ENCODE data around the gene SLC5A9.

SLC5A9 gene

DNA sequence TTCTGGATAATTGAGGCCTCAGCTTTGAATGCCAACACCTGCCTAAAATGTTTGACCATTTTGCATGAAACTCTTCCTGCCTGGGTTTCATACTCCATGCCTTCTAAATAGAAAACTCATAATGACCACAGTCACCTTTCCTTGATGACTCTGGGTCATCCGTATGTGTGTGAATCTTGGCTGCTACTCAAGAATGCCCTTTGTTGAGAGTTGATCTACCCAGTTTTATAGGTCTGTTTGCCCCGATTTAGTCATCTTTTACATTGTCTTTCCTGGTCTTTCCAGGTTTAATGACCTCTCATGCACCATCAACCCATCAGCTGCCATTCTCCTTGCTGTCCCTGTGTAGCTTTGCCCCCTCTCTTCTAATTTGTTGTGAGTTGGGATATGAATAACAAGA is 2.7 kb upstream of the SLC5A9 start:
- CTCF ChIA-PET: no interaction called here
- H3K27me3 Mint-ChIP-seq: no peaks in the 10 kb centered on the region
- no peak for DNase-seq
- no peaks in the 10 kb centered on the region for H3K9me3 Mint-ChIP-seq
- H3K36me3 Mint-ChIP-seq: no peaks in the 10 kb centered on the region
- H3K4me3 Mint-ChIP-seq: no peak overlapping the region
- no peak overlapping the region for H3K27ac Mint-ChIP-seq
- no peaks in the 10 kb centered on the region for H3K4me1 Mint-ChIP-seq

DNA sequence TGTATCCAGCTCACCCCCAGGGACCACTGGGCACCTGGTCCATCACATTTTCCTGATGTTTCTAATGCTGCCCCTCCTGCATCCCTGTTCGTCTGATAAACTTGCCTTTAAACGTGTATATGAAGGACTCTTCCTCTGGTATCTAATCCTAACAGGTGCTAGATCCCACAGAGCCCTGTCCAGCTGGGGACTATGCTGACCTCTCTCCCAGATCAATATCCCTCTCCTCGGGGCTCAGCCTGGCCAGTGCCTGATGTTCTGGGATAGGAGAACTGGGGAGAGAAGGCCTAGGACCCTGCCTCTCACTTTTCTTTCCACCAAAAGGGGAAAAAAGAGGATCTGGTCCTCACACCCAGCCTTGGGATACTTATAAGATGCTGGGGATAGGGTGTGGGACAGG is 1.4 kb upstream of the SLC5A9 start:
- Mint-ChIP-seq H3K4me3 (no peak overlapping the region), H3K36me3 (no peaks in the 10 kb centered on the region), H3K27me3 (no peaks in the 10 kb centered on the region), H3K9me3 (no peaks in the 10 kb centered on the region), H3K27ac (no peak overlapping the region), H3K4me1 (no peaks in the 10 kb centered on the region)
- CTCF ChIA-PET: no interaction called here
- DNase-seq: no peak

DNA sequence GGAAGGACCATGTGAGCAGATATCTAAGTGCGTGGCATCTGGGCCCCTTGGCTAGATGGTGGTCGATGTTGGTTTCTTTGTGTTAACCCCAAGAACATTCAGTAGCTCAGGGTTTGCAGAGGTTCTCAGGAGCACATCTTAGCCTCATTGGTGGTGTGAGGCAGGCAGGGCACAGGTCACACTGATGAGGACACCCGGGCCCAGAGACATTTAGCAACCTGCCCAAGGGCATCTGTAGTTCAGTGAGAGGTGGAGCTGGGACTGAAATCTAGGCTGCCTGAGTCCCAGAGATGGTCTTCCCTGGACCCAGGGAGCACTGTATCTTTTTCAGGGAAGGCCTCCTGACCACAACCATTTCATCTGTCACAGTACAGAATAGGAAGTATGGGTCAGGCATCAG is 859 bp upstream of the SLC5A9 start:
- no peak overlapping the region for H3K4me3 Mint-ChIP-seq
- no peaks in the 10 kb centered on the region for H3K4me1 Mint-ChIP-seq
- H3K27me3 Mint-ChIP-seq: no peaks in the 10 kb centered on the region
- DNase-seq: no peak
- H3K27ac Mint-ChIP-seq: no peak overlapping the region
- no peaks in the 10 kb centered on the region for H3K36me3 Mint-ChIP-seq
- CTCF ChIA-PET: no interaction called here
- H3K9me3 Mint-ChIP-seq: no peaks in the 10 kb centered on the region

DNA sequence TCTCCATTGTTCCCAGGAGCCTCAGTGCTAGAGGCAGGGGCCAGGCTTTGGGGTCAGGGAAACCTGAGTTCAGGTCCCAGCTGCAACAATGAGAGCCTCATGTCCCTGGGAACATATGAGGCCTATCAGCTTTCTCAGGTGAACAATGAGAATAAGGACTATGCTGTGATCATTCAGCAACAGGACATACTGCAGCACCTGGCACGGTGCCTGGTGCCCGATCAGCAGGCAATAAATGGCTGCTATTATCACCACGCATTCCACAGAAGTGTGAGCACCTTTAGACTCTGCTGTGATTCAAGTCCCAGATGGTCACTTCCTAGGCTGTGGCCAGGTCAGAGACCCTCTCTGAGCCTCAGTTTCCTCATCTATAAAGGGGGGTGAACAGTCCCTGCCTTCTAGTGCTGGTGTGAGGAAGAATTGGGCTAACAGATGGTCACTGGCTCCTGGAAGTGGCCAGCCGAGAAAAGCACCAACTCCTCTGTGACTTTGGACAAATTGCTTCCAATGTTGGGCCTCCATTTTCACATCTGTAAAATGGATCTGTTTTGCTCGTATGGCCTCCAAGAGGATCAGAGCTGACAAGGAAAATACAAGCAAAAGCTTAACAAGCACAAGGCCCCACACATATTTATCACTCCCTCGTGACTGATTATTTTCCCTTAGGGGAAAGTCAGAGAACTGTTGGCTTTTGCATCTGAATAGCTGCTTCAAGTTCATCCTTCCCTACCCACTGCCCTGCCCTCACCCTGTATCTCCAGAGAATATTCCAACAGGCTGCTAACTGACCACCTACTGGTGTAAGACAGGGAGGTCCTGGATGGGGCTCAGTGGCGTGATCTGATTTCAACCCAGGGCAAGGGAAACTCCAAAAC is 1.1 kb downstream of the SLC5A9 start:
- no peaks in the 10 kb centered on the region for H3K36me3 Mint-ChIP-seq
- peaks cover 3% of the 10 kb centered on the region for H3K4me1 Mint-ChIP-seq
- no peak overlapping the region for H3K27ac Mint-ChIP-seq
- H3K9me3 Mint-ChIP-seq: no peaks in the 10 kb centered on the region
- H3K4me3 Mint-ChIP-seq: no peak overlapping the region
- H3K27me3 Mint-ChIP-seq: no peaks in the 10 kb centered on the region
- DNase-seq: no peak
- CTCF ChIA-PET: no interaction called here

DNA sequence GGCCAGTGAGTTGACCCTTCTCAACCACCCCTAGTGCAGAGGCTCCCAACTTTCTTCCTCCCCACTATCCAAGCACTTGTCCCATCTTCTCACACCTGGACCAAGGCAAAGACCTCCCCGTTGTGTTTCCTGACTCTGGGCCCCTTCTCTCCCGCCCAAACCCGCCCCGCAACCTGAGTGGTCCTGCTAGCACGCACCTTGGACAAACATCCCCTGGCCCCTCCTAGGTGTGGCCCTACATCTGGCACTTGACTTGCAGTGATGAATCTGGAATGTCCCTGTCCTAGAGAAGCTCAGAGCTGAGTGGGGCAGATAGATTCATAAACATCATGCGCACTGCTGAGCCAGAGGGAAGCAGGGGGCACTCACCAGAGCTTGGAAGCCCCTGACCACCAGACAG is 2.3 kb downstream of the SLC5A9 start:
- CTCF ChIA-PET: no interaction called here
- no peaks in the 10 kb centered on the region for H3K9me3 Mint-ChIP-seq
- no peaks in the 10 kb centered on the region for H3K36me3 Mint-ChIP-seq
- H3K27ac Mint-ChIP-seq: no peak overlapping the region
- peaks cover 5% of the 10 kb centered on the region for H3K4me1 Mint-ChIP-seq
- DNase-seq: no peak
- no peaks in the 10 kb centered on the region for H3K27me3 Mint-ChIP-seq
- H3K4me3 Mint-ChIP-seq: no peak overlapping the region

DNA sequence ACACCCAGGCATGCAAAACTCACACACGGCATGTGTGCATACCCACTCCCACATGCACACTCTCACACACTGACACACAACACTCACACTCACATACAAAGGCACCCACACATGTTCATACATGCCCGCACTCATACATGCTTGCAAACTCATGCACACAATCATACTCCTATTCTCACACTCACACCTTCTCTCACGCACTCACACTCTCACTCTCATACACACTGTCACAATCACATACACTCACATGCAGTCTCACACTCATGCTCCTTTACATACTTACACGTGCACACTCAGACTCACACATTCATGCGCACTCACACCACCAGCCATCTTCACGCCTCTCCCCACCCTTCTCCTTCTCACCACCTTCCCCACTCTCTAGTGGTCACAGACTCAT is 3.1 kb downstream of the SLC5A9 start:
- Mint-ChIP-seq H3K4me1 (peaks cover 5% of the 10 kb centered on the region), H3K9me3 (no peaks in the 10 kb centered on the region), H3K36me3 (no peaks in the 10 kb centered on the region), H3K4me3 (no peak overlapping the region), H3K27ac (no peak overlapping the region), H3K27me3 (no peaks in the 10 kb centered on the region)
- DNase-seq: no peak
- CTCF ChIA-PET: no interaction called here

DNA sequence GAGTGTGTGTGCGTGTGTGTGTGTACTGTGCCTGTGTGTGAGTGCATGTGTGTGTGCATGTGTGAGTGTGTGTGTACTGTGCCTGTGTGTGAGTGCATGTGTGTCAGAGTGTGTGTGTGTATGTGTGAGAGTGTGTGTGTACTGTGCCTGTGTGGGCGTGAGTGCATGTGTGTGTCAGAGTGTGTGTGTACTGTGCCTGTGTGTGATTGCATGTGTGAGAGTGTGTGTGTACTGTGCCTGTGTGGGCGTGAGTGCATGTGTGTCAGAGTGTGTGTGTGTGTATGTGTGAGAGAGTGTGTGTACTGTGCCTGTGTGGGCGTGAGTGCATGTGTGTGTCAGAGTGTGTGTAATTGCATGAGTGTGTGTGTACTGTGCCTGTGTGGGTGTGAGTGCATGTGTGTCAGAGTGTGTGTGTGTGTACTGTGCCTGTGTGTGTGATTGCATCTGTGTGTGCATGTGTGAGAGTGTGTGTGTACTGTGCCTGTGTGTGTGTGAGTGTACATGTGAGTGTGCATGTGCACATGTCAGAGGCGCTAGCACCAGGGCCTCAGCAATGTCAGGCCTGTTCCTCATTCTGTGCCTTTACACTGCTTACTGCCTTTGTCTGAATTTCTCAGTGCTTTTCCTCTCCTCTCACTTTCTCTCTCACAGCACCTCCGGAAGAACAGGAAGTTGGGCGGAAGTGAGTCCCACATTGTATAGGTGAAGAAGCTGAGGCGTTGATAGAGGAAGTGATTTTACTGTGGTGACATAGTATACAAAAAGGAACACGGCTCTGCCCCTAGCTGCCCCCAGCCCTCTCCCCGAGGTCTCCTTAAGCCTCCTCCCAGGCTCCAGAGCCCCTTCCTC is 4.9 kb downstream of the SLC5A9 start:
- DNase-seq: peak; percentile 55
- Mint-ChIP-seq H3K36me3 (no peaks in the 10 kb centered on the region), H3K27ac (no peak overlapping the region), H3K4me1 (peaks cover 5% of the 10 kb centered on the region), H3K4me3 (no peak overlapping the region), H3K27me3 (no peaks in the 10 kb centered on the region), H3K9me3 (no peaks in the 10 kb centered on the region)
- CTCF ChIA-PET: interaction anchor here (0.8 kb wide), 1 partner anchor 118 kb away, joined by 3 read pairs; no protein-coding TSS in a partner anchor

DNA sequence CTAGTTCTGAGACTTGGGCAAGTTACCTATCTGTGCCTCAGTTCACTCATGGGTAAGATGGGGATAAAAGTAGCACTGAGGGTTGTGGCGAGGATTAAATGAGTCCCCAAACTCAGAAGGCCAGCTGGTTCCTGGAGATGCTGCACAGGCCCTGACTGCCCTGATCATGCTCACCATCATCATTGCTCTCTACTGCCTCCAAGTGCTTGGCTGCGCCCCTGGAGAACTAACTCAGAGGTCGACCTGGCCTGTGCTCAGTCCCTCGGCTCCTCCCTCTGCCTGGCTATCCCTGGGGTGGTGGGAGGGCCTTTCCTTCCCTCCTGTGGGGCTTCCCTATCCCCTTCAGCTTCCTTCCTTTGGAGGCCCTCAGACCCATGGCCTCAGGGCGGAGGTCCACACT is 5.6 kb downstream of the SLC5A9 start:
- no peaks in the 10 kb centered on the region for H3K9me3 Mint-ChIP-seq
- H3K27me3 Mint-ChIP-seq: no peaks in the 10 kb centered on the region
- H3K4me1 Mint-ChIP-seq: peaks cover 5% of the 10 kb centered on the region
- CTCF ChIA-PET: interaction anchor here (0.8 kb wide), 1 partner anchor 119 kb away, joined by 3 read pairs; no protein-coding TSS in a partner anchor
- no peaks in the 10 kb centered on the region for H3K36me3 Mint-ChIP-seq
- H3K27ac Mint-ChIP-seq: peak overlapping the region; percentile 31
- H3K4me3 Mint-ChIP-seq: no peak overlapping the region
- DNase-seq: no peak

DNA sequence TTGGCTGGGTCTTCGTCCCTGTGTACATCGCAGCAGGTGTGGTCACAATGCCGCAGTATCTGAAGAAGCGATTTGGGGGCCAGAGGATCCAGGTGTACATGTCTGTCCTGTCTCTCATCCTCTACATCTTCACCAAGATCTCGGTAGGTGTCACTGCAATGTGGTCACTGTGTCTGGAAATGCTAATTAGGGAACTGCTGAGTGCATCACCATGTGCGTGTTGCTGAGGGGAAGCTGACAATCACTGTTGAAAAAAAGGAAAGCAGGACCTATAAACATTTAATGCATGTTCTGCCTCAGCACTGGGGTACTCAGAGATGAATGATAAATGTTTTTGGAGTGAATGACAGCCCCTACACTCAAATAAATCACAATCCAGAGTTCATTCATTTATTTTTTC is 6.8 kb downstream of the SLC5A9 start:
- no peak overlapping the region for H3K4me3 Mint-ChIP-seq
- no peaks in the 10 kb centered on the region for H3K9me3 Mint-ChIP-seq
- peaks cover 5% of the 10 kb centered on the region for H3K27me3 Mint-ChIP-seq
- H3K36me3 Mint-ChIP-seq: no peaks in the 10 kb centered on the region
- H3K4me1 Mint-ChIP-seq: peaks cover 5% of the 10 kb centered on the region
- no peak overlapping the region for H3K27ac Mint-ChIP-seq
- DNase-seq: no peak
- CTCF ChIA-PET: no interaction called here

DNA sequence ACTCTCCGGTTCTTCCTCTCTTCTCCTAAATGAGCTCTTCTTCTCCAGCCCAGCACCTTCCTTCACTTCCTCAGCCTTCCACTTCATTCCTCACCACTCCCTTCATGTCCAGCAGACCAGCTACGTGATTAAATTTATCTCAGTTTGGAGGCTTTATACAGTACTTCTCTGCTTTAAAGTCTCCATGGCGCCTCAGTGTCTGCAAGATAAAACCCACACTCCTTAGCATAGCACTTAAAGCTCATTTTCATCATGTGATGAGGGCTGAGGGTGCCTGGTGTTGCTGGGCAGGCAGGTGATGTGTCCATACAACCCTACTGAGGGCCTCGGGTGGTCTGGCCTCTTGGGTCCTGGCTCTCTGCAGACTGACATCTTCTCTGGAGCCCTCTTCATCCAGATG is 7.7 kb downstream of the SLC5A9 start:
- Mint-ChIP-seq H3K36me3 (no peaks in the 10 kb centered on the region), H3K4me1 (peaks cover 5% of the 10 kb centered on the region), H3K27me3 (peaks cover 5% of the 10 kb centered on the region), H3K4me3 (no peak overlapping the region), H3K27ac (no peak overlapping the region), H3K9me3 (no peaks in the 10 kb centered on the region)
- DNase-seq: no peak
- CTCF ChIA-PET: interaction anchor here (1.2 kb wide), 1 partner anchor 136 kb away, joined by 5 read pairs; no protein-coding TSS in a partner anchor

DNA sequence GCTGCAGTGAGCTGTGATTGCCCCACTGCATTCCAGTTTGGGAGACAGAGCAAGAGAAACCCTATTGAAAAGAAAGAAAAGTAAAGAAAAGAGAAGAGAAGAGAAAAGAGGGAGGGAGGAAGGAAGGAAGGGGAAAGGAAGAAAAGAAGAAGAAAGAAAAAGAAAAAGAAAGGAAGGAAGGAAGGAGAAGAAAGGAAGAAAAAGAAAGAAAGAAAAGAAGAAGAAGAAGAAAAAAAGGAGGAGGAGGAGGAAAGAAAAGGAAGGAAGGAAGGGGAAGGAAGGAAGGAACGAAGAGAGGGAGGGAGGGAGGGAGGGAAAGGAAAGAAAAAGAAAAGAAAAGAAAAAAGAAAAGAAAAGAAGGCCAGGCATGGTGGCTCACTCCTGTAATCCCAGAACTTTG is 10.2 kb downstream of the SLC5A9 start:
- DNase-seq: no peak
- peaks cover 12% of the 10 kb centered on the region for H3K27me3 Mint-ChIP-seq
- CTCF ChIA-PET: no interaction called here
- H3K4me3 Mint-ChIP-seq: no peak overlapping the region
- H3K4me1 Mint-ChIP-seq: peaks cover 5% of the 10 kb centered on the region
- H3K36me3 Mint-ChIP-seq: no peaks in the 10 kb centered on the region
- H3K9me3 Mint-ChIP-seq: no peaks in the 10 kb centered on the region
- H3K27ac Mint-ChIP-seq: no peak overlapping the region

DNA sequence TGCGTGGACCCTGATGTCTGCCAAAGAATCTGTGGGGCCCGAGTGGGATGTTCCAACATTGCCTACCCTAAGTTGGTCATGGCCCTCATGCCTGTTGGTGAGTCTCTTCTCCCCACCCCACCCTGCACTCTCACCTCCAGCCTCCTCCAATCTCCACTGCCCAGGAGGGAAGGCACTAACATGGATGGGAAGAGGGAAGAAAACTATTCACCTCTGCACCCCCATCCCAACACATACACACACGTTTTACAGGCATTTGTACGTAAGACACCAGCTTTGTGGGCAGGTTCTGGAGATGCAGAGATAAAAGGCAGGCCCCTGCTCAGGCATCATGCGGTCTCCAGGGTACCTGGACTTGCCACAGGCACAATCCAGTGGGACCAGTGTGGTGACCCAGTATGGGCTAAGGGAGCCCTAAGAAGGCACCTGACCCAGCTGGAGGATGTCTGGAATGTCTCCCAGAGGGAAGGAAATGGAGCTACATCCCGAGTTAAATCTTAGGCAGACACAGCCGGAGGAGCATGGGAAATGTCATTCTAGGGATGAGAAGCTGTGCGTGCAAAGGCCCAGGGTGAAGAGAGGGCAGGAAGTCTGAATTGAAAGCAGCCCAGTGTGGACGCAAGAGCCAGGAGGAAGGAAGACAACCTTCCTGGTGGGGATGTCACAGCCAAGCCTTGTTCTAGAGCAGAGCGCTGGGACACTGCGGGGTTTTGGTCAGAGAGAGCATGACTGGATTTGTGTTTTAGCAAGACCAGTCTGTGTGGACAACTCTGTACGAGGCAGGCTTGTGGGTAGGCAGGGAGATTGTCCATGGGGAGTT is 11.4 kb downstream of the SLC5A9 start:
- no peak overlapping the region for H3K4me3 Mint-ChIP-seq
- no peak overlapping the region for H3K27ac Mint-ChIP-seq
- no peak for DNase-seq
- H3K4me1 Mint-ChIP-seq: no peaks in the 10 kb centered on the region
- H3K27me3 Mint-ChIP-seq: peaks cover 14% of the 10 kb centered on the region
- CTCF ChIA-PET: no interaction called here
- no peaks in the 10 kb centered on the region for H3K36me3 Mint-ChIP-seq
- H3K9me3 Mint-ChIP-seq: no peaks in the 10 kb centered on the region

DNA sequence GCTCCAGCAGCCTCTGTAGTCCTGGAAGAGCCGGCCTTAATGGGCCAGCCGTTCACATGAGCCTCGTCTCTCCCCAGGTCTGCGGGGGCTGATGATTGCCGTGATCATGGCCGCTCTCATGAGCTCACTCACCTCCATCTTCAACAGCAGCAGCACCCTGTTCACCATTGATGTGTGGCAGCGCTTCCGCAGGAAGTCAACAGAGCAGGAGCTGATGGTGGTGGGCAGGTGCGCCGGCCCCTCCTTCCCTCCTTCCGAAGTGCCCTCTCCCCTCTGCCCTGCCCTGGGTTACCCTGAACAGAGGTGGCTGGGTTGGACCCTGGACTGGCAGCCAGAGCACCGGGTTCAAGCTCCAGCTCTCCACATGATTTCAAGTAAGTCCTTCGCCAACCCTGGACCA is 13.1 kb downstream of the SLC5A9 start:
- H3K36me3 Mint-ChIP-seq: no peaks in the 10 kb centered on the region
- no peak overlapping the region for H3K4me3 Mint-ChIP-seq
- no peak for DNase-seq
- H3K27me3 Mint-ChIP-seq: peaks cover 14% of the 10 kb centered on the region
- H3K4me1 Mint-ChIP-seq: no peaks in the 10 kb centered on the region
- CTCF ChIA-PET: interaction anchor here (0.6 to 1.3 kb wide), 6 partner anchors 10 to 238 kb away, joined by 3 to 4 read pairs (median 3); partner anchors contain the start of gene TRABD2B
- no peaks in the 10 kb centered on the region for H3K9me3 Mint-ChIP-seq
- no peak overlapping the region for H3K27ac Mint-ChIP-seq
